ENCODE data around the gene OPA3. TPM values are rescaled to one million over a fixed set of nuclear protein-coding genes. Genes with fewer than 3 reads are reported as not detected.

The OPA3 gene
- polyA plus RNA-seq, 1 donor (not counting 4 experiments of a cell fraction or from before 2014, with no cell fraction given): 11.9 TPM

GRCh38 chr19:45485305-45486077 is 99.1 kb downstream of the OPA3 start:
- dilution Hi-C loops (cut with MboI; ENCODE audit: extremely low pct_ligation_motif_present, low sequenced_read_pairs): no loop called here
- Histone ChIP-seq H2AFZ (ENCODE audit: control insufficient read depth, low read length) (peak overlapping the region; percentile 76), H3K79me2 (ENCODE audit: control insufficient read depth, insufficient read depth, low read length) (no peaks in the 10 kb centered on the region), H3K27ac (ENCODE audit: control insufficient read depth, insufficient read depth, low read length) (no peak overlapping the region), H3K4me2 (ENCODE audit: control insufficient read depth, extremely low read depth, insufficient read depth, low read depth, low read length) (peak overlapping the region; percentile 60), H3K9ac (ENCODE audit: control insufficient read depth, extremely low read depth, insufficient read depth, low read length) (peak overlapping the region; percentile 46), H3K9me1 (ENCODE audit: control insufficient read depth, extremely low read depth, insufficient read depth, low read length) (no peaks in the 10 kb centered on the region), H3K36me3 (ENCODE audit: control insufficient read depth in 2 of 2, extremely low read depth in 1 of 2, insufficient read depth in 2 of 2, low read length in 2 of 2) (peaks cover 0 to 1% of the 10 kb centered on the region in 2 experiments), H4K20me1 (ENCODE audit: control insufficient read depth, extremely low read depth, insufficient read depth, low read length) (no peaks in the 10 kb centered on the region), H3K4me1 (ENCODE audit: control insufficient read depth, extremely low read depth, insufficient read depth, low read length) (peaks cover 6% of the 10 kb centered on the region), H3K4me3 (ENCODE audit: control insufficient read depth in 2 of 3, extremely low read depth in 1 of 3, insufficient read depth in 2 of 3, low read depth in 1 of 3, low read length in 3 of 3) (peak overlapping the region; percentile 43 to 55 (median 54)), H3K9me3 (ENCODE audit: control insufficient read depth, low read depth, low read length) (no peaks in the 10 kb centered on the region), H3K27me3 (ENCODE audit: control insufficient read depth, extremely low read depth, insufficient read depth, low read length) (no peaks in the 10 kb centered on the region)
- TF ChIP-seq EZH2 (IDR thresholded peaks at IDR 0.05; ENCODE audit: low read length): no peak
- peak; percentile 87 to 92 (median 88) for TF ChIP-seq CTCF (optimal IDR thresholded peaks at IDR 0.05 in 1 of 3, IDR thresholded peaks at IDR 0.05 in 1 of 3, conservative IDR thresholded peaks at IDR 0.05 in 1 of 3; ENCODE audit: extremely low read depth in 1 of 3, insufficient read depth in 2 of 3, low read length in 3 of 3)
- FAIRE-seq (peak; percentile 81), DNase-seq (ENCODE audit: low read depth, low spot score) (peak; percentile 85)

- no peak for FAIRE-seq
- TF ChIP-seq EZH2 (IDR thresholded peaks at IDR 0.05; ENCODE audit: low read length) (no peak), CTCF (optimal IDR thresholded peaks at IDR 0.05 in 1 of 3, IDR thresholded peaks at IDR 0.05 in 1 of 3, conservative IDR thresholded peaks at IDR 0.05 in 1 of 3; ENCODE audit: extremely low read depth in 1 of 3, insufficient read depth in 2 of 3, low read length in 3 of 3) (no peak)
- H3K27ac ChIP-seq (ENCODE audit: control insufficient read depth, insufficient read depth, low read length): no peak overlapping the region
Measured at GRCh38 chr19:45484273-45484945, 100.2 kb downstream of the OPA3 start.

More at GRCh38 chr19:45484273-45484945, 100.2 kb downstream of the OPA3 start:
- H3K79me2 ChIP-seq (ENCODE audit: control insufficient read depth, insufficient read depth, low read length): no peaks in the 10 kb centered on the region
- H3K36me3 ChIP-seq (ENCODE audit: control insufficient read depth in 2 of 2, extremely low read depth in 1 of 2, insufficient read depth in 2 of 2, low read length in 2 of 2): peaks cover 0 to 1% of the 10 kb centered on the region in 2 experiments
- no peaks in the 10 kb centered on the region for H3K9me1 ChIP-seq (ENCODE audit: control insufficient read depth, extremely low read depth, insufficient read depth, low read length)
- no peak overlapping the region for H3K4me2 ChIP-seq (ENCODE audit: control insufficient read depth, extremely low read depth, insufficient read depth, low read depth, low read length)
- H3K27me3 ChIP-seq (ENCODE audit: control insufficient read depth, extremely low read depth, insufficient read depth, low read length): no peaks in the 10 kb centered on the region
- dilution Hi-C loops (cut with MboI; ENCODE audit: extremely low pct_ligation_motif_present, low sequenced_read_pairs): no loop called here
- H4K20me1 ChIP-seq (ENCODE audit: control insufficient read depth, extremely low read depth, insufficient read depth, low read length): no peaks in the 10 kb centered on the region
- H3K9ac ChIP-seq (ENCODE audit: control insufficient read depth, extremely low read depth, insufficient read depth, low read length): no peak overlapping the region
- DNase-seq (ENCODE audit: low read depth, low spot score): no peak
- no peaks in the 10 kb centered on the region for H3K9me3 ChIP-seq (ENCODE audit: control insufficient read depth, low read depth, low read length)
- H3K4me3 ChIP-seq (ENCODE audit: control insufficient read depth in 2 of 3, extremely low read depth in 1 of 3, insufficient read depth in 2 of 3, low read depth in 1 of 3, low read length in 3 of 3): no peak overlapping the region
- peaks cover 6% of the 10 kb centered on the region for H3K4me1 ChIP-seq (ENCODE audit: control insufficient read depth, extremely low read depth, insufficient read depth, low read length)
- no peak overlapping the region for H2AFZ ChIP-seq (ENCODE audit: control insufficient read depth, low read length)

All from keratinocyte (primary cell).